H1 (cell line): ENCODE measurements around the gene PITRM1. TPM values are rescaled to one million over a fixed set of nuclear protein-coding genes. Genes with fewer than 3 reads are reported as not detected.

Source experiments
- CHD7 ChIP-seq: fragments of 300-600 bp; sonication (generic); IDR thresholded peaks from 2 replicates; pipeline ENCODE4 v1.7.1; 2012; ENCODE audit warnings: low read length, moderate library complexity, mild to moderate bottlenecking, inconsistent platforms; ENCODE audit not compliant: insufficient replicate concordance
- RNF2 ChIP-seq: fragments of 200-900, 300-1000 bp; sonication (generic); IDR thresholded peaks from 2 replicates; pipeline ENCODE4 v1.7.1; 2016; ENCODE audit warnings: borderline replicate concordance, low read depth, mild to moderate bottlenecking, antibody characterized with exemption, low read length; ENCODE audit not compliant: poor library complexity, severe bottlenecking; ENCODE audit errors: missing control alignments
- polyA plus RNA-seq, 7 experiments: library from polyadenylated mRNA; depleted of rRNA in 3 of 7; stranded (reverse) in 5 of 7; unstranded in 2 of 7; fragments of >200 nt in 5 of 7; fragments of 200-250 nt in 2 of 7; gene quantifications; 1 replicate in 5 of 7; 2 replicates in 1 of 7; 4 replicates in 1 of 7; pipeline versions ENCODE4 v1.2.1 to v1.2.3, GENCODE V29; 2011 to 2013; ENCODE audit warnings: missing spikeins in 2 of 7, mixed read lengths in 2 of 7
- total RNA-seq: library from RNA; stranded (reverse); fragmentation: NEBNext Ultra II Directional; extraction: Animal tissue kit (Norgen Biotek cat#: 25700); gene quantifications from 2 replicates; pipeline ENCODE4 v1.2.1, GENCODE V29; 2021

The PITRM1 gene
- total and polyA plus RNA-seq, 2 of the 8 experiments (the other 6 are each of a cell fraction or from before 2014, with no cell fraction given): 18.6 to 31.5 TPM

DNA sequence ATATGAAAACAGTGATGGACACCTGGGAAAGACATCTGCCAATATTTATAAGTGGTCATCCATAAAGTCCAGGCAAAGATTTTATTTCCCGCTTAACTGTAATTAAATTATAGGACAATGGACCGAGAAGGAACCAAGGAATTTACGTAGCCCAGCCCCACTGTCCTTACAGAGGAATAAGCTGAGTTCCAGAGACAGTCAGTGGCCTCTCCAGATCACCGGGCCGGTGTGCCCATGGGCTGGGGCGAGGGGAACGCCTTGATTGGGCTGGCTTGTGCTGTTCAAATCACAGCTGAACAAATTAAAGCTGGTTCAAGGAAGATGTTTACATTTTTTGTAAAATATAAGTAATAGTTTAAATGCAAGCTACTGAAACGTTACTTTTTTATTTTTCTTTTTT lies 64.5 kb downstream of the PITRM1 start (continued):
- TF ChIP-seq CHD7 (no peak), RNF2 (no peak)
